HG02938 (cell line): ENCODE results near the gene C17orf50.

Source experiments
- ATAC-seq: cut with Tn5 transposase; IDR thresholded peaks from one replicate; pipeline ENCODE4 v1.9.1; 2021; ENCODE audit warnings: mild to moderate bottlenecking, moderate library complexity; ENCODE audit not compliant: unreplicated experiment

The C17orf50 gene

GRCh38 chr17:35809855-35810461 lies 49.3 kb downstream of the C17orf50 start:
- ATAC-seq = no peak

- ATAC-seq = no peak
Measured at GRCh38 chr17:35811759-35812158, 51.1 kb downstream of the C17orf50 start.

- no peak for ATAC-seq
Measured at GRCh38 chr17:35812456-35812855, 51.8 kb downstream of the C17orf50 start.
